ENCODE data around the gene PCDHGA3. TPM values are rescaled to one million over a fixed set of nuclear protein-coding genes. Genes with fewer than 3 reads are reported as not detected.
"Not testable (repeated sequence)": the region's sequence is repeated elsewhere in the genome, so short reads cannot be mapped to it uniquely, and the experiment has no call there.

Gene PCDHGA3
- total and polyA plus RNA-seq, 2 experiments from 2014 or later = not detected

DNA sequence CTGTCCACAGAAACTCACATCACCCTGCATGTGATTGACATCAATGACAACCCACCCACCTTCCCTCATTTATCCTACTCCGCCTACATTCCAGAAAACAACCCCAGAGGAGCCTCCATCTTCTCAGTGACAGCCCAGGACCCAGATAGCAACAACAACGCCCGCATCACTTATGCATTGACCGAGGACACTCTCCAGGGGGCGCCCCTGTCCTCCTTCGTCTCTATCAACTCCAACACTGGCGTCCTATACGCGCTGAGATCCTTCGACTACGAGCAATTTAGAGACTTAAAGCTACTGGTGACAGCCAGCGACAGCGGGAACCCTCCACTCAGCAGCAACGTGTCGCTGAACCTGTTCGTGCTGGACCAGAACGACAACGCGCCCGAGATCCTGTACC lies 1.7 kb downstream of the PCDHGA3 start:
- no peaks in the 10 kb centered on the region for H3K9me3 ChIP-seq (ENCODE audit: low read depth)
- no peaks in the 10 kb centered on the region for H3K36me3 ChIP-seq (replicated peaks; ENCODE audit: insufficient read depth, low read depth)
- H3K4me3 ChIP-seq = no peak overlapping the region
- TF ChIP-seq EZH2 (IDR thresholded peaks at IDR 0.05; ENCODE audit: borderline replicate concordance) = no peak
- TF ChIP-seq EZH2phosphoT487 (IDR thresholded peaks at IDR 0.05; ENCODE audit: low read depth, severe bottlenecking, unreplicated experiment) = no peak
- TF ChIP-seq, protein P1, sequence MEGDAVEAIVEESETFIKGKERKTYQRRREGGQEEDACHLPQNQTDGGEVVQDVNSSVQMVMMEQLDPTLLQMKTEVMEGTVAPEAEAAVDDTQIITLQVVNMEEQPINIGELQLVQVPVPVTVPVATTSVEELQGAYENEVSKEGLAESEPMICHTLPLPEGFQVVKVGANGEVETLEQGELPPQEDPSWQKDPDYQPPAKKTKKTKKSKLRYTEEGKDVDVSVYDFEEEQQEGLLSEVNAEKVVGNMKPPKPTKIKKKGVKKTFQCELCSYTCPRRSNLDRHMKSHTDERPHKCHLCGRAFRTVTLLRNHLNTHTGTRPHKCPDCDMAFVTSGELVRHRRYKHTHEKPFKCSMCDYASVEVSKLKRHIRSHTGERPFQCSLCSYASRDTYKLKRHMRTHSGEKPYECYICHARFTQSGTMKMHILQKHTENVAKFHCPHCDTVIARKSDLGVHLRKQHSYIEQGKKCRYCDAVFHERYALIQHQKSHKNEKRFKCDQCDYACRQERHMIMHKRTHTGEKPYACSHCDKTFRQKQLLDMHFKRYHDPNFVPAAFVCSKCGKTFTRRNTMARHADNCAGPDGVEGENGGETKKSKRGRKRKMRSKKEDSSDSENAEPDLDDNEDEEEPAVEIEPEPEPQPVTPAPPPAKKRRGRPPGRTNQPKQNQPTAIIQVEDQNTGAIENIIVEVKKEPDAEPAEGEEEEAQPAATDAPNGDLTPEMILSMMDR (IDR thresholded peaks at IDR 0.05; ENCODE audit: poor library complexity) = no peak
- H3K27ac ChIP-seq = no peak overlapping the region
- no peak overlapping the region for H2AFZ ChIP-seq
- no peak overlapping the region for H3K4me2 ChIP-seq
- no peak for DNase-seq (ENCODE audit: low spot score)
- no peaks in the 10 kb centered on the region for H3K27me3 ChIP-seq
- H3K79me2 ChIP-seq = no peaks in the 10 kb centered on the region
- no peaks in the 10 kb centered on the region for H3K9me2 ChIP-seq (replicated peaks; ENCODE audit: insufficient read depth)
- 97% methylated on average over 20 of the region's 20 CpGs for WGBS (ENCODE audit: low lambda C conversion rate, missing lambda C conversion rate)
- no peaks in the 10 kb centered on the region for H4K20me1 ChIP-seq (ENCODE audit: insufficient read depth, poor library complexity, severe bottlenecking)
- H3K4me1 ChIP-seq (ENCODE audit: insufficient read depth) = no peaks in the 10 kb centered on the region

DNA sequence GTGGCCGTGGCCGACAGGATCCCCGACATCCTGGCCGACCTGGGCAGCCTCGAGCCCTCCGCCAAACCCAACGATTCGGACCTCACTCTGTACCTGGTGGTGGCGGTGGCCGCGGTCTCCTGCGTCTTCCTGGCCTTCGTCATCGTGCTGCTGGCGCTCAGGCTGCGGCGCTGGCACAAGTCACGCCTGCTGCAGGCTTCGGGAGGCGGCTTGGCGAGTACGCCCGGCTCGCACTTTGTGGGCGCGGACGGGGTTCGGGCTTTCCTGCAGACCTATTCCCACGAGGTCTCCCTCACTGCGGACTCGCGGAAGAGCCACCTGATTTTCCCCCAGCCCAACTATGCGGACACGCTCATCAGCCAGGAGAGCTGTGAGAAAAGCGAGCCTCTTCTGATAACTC lies 2.4 kb downstream of the PCDHGA3 start:
- H4K20me1 ChIP-seq (ENCODE audit: insufficient read depth, poor library complexity, severe bottlenecking); H3K79me2 ChIP-seq; H3K27ac ChIP-seq; DNase-seq (ENCODE audit: low spot score); H3K9me3 ChIP-seq (ENCODE audit: low read depth); H3K4me1 ChIP-seq (ENCODE audit: insufficient read depth); H2AFZ ChIP-seq; H3K4me3 ChIP-seq; H3K9me2 ChIP-seq (replicated peaks; ENCODE audit: insufficient read depth); H3K36me3 ChIP-seq (replicated peaks; ENCODE audit: insufficient read depth, low read depth); H3K27me3 ChIP-seq; H3K4me2 ChIP-seq: not testable (repeated sequence)
- 94% methylated on average over 23 of the region's 35 CpGs for WGBS (ENCODE audit: low lambda C conversion rate, missing lambda C conversion rate)

DNA sequence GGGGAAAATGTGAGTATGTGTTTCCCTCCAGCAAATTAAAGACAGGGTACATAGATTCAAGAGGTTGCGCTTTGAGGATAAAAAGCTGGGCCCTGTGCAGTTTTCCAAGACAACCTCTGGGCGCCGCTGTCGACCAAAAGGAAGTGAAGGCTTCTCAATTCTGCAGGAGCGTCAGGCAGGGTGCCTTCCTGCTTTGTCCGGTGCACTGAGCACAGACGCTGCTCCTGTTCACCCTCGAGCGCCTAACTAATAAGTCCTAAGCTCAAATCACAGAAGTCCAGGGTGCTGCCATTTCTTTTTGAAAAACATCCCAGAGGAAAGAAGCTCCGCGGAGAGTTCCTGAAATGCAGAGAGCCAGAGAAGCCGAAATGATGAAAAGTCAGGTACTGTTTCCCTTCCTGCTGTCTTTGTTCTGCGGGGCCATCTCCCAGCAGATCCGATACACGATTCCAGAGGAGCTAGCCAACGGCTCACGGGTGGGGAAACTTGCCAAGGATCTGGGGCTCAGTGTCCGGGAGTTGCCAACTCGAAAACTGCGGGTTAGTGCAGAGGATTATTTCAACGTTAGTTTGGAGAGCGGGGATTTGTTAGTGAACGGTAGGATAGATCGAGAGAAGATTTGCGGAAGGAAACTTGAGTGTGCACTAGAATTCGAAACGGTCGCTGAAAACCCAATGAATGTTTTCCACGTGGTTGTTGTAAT lies 6.4 kb downstream of the PCDHGA3 start, which contains the start of gene PCDHGB1:
Gene PCDHGB1, plus strand, starts transcription at position 183 of the 703 bp plus-strand sequence. Its CDS starts 162 bp downstream, at position 345.
- no peaks in the 10 kb centered on the region for H3K79me2 ChIP-seq
- DNase-seq (ENCODE audit: low spot score) = no peak
- no peaks in the 10 kb centered on the region for H3K36me3 ChIP-seq (replicated peaks; ENCODE audit: insufficient read depth, low read depth)
- H4K20me1 ChIP-seq (ENCODE audit: insufficient read depth, poor library complexity, severe bottlenecking) = no peaks in the 10 kb centered on the region
- 67% methylated on average over 29 of the region's 29 CpGs for WGBS (ENCODE audit: low lambda C conversion rate, missing lambda C conversion rate)
- no peaks in the 10 kb centered on the region for H3K4me1 ChIP-seq (ENCODE audit: insufficient read depth)
- no peak within 1 kb of the TSS for H3K4me3 ChIP-seq
- H3K27me3 ChIP-seq = no peaks in the 10 kb centered on the region
- no peak within 1 kb of the TSS for H3K27ac ChIP-seq
- no peak within 1 kb of the TSS for H2AFZ ChIP-seq
- TF ChIP-seq, protein P1 (IDR thresholded peaks at IDR 0.05; ENCODE audit: poor library complexity) = no peak
- TF ChIP-seq EZH2 (IDR thresholded peaks at IDR 0.05; ENCODE audit: borderline replicate concordance) = no peak
- no peak for TF ChIP-seq EZH2phosphoT487 (IDR thresholded peaks at IDR 0.05; ENCODE audit: low read depth, severe bottlenecking, unreplicated experiment)
- H3K9me3 ChIP-seq (ENCODE audit: low read depth) = no peaks in the 10 kb centered on the region
- no peaks in the 10 kb centered on the region for H3K9me2 ChIP-seq (replicated peaks; ENCODE audit: insufficient read depth)
- no peak within 1 kb of the TSS for H3K4me2 ChIP-seq

DNA sequence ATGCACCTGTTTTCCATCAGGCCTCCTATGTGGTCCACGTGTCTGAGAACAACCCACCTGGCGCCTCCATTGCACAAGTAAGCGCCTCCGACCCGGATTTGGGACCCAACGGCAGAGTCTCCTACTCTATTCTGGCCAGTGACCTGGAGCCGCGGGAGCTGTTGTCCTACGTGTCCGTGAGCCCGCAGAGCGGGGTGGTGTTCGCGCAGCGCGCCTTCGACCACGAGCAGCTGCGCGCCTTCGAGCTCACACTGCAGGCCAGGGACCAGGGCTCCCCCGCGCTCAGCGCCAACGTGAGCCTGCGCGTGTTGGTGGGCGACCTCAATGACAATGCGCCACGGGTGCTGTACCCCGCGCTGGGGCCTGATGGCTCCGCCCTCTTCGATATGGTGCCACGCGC lies 8.0 kb downstream of the PCDHGA3 start:
- H4K20me1 ChIP-seq (ENCODE audit: insufficient read depth, poor library complexity, severe bottlenecking) = no peaks in the 10 kb centered on the region
- TF ChIP-seq EZH2 (IDR thresholded peaks at IDR 0.05; ENCODE audit: borderline replicate concordance) = no peak
- TF ChIP-seq EZH2phosphoT487 (IDR thresholded peaks at IDR 0.05; ENCODE audit: low read depth, severe bottlenecking, unreplicated experiment) = no peak
- TF ChIP-seq, protein P1 (IDR thresholded peaks at IDR 0.05; ENCODE audit: poor library complexity) = no peak
- no peak overlapping the region for H3K4me2 ChIP-seq
- H3K27me3 ChIP-seq = no peaks in the 10 kb centered on the region
- H3K36me3 ChIP-seq (replicated peaks; ENCODE audit: insufficient read depth, low read depth) = no peaks in the 10 kb centered on the region
- H3K4me3 ChIP-seq = no peak overlapping the region
- WGBS (ENCODE audit: low lambda C conversion rate, missing lambda C conversion rate) = 95% methylated on average over 30 of the region's 36 CpGs
- no peak for DNase-seq (ENCODE audit: low spot score)
- H3K27ac ChIP-seq = no peak overlapping the region
- no peaks in the 10 kb centered on the region for H3K9me2 ChIP-seq (replicated peaks; ENCODE audit: insufficient read depth)
- no peaks in the 10 kb centered on the region for H3K79me2 ChIP-seq
- no peak overlapping the region for H2AFZ ChIP-seq
- no peaks in the 10 kb centered on the region for H3K9me3 ChIP-seq (ENCODE audit: low read depth)
- H3K4me1 ChIP-seq (ENCODE audit: insufficient read depth) = no peaks in the 10 kb centered on the region

Data from hepatocyte (in vitro differentiated cells).